HG02981 (cell line): ENCODE measurements around the gene OLFML1.
"Not testable (repeated sequence)": the region's sequence is repeated elsewhere in the genome, so short reads cannot be mapped to it uniquely, and the experiment has no call there.

Experiments
- ATAC-seq: cut with Tn5 transposase; IDR thresholded peaks from one replicate; pipeline ENCODE4 v1.9.1; 2021; ENCODE audit warnings: mild to moderate bottlenecking, moderate library complexity; ENCODE audit not compliant: unreplicated experiment

Gene OLFML1

GRCh38 chr11:7511401-7511800 lies 26.1 kb downstream of the OLFML1 start:
- ATAC-seq = no peak

DNA sequence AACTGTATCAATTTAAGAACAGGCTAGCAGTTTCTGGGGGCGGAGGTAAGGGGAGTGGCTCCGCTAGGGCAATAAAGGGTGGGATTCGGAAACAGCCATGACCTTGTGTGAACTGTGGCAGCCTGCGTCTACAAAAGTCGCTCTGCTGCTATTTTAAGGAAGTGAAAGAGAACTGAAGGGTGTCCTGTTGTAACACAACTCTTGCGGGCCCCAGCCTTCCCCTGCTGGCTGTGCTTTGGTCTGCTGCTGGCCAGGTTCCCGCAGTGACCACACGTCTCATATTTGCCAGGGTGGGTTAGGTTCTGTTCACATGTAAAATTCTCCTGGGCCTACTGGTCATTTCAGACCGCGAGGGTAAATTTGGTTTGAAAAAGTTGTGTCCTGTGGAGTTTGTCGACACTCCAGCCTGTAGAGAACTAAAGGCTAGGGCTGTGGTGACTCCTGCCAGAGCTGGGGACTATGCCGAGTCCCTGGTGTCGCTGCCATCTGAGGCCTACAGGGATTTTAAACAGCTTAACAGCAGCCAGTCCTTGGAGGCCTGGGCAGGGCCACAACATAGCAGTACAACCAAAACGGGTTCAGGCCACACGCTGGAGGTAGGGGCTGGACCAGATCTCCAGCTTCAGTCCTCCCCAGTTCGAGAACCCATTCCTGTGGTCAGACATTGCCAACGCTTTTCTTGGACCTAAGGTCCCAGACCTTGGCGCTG lies 27.4 kb downstream of the OLFML1 start:
- ATAC-seq = peak; percentile 72

DNA sequence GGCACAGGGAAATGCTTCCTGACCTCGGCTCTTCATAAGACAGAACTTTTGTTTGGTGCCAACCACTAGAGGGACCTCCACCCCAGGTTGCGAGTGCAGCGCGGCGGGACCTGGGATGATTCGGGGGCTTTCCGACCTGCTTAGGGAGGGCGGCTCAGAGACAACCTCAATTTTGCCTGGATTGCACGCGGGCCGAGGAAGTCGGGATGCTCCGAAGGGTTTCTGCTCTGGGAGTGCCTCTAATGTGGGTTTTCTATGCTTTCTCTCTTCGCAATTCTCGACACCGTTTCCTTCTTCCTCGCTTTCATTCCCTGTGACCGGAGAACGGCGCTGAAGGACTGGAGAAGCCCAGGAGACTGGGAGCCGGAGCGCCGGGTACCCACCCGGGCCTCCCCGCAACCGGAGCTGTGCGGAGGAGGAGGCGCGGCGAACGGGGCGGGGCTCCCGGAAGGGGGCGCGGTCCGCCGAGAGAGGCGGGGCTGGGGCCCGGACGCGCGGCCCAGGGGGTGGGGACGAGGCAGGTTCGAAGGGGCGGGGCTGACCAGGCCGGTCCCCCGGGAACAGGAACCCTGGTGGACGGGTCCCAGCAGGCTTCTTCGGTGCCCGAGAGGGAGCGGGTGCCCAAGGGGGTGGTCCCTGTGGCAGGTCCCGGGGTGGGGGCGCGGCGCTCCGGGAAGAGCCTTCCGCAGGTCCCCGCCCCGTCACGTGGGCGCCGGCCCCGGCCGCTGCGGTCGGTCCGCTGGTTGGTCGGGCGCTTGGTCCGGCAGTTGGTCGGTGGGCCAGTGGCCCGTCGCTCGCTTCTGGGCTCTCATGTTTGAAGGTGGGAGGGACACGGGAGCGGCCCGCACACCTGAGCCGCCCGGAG lies 28.2 kb downstream of the OLFML1 start, which contains the start of gene PPFIBP2:
Gene PPFIBP2 (plus strand): TSS at position 766 of the 865 bp plus-strand sequence. CDS start 35,477 bp downstream, outside the sequence.
- ATAC-seq = peak; percentile 67

DNA sequence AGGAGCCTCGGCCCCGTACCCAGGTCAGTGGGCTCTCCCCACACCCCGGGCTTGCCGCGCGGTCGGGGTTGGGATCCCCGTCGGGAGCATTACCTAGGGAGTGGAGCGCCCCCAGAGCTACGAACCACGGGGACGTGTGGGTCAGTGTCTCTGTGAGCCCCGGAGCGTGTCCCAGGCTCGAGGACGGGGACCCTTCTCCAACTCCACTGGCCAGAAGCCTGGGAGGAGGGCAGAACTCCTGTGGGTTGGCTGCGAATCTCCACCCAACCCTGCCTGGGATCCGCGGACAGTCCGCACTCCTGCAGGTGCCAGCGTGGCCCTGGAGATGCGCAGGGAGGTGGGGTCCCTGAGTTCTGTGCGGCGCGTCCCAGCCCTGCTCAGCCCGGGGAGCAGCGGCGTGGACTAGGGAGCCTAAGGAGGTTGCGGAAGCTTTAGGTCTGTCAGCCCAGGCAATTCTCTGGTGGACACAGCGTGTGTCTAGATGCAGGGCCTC lies 28.8 kb downstream of the OLFML1 start:
- peak; percentile 2 for ATAC-seq

- ATAC-seq = no peak
These were observed 30.2 kb downstream of the OLFML1 start for GRCh38 chr11:7515447-7515886.

GRCh38 chr11:7516475-7516874 lies 31.2 kb downstream of the OLFML1 start:
- ATAC-seq = no peak

GRCh38 chr11:7517743-7518142 lies 32.4 kb downstream of the OLFML1 start:
- ATAC-seq = not testable (repeated sequence)

DNA sequence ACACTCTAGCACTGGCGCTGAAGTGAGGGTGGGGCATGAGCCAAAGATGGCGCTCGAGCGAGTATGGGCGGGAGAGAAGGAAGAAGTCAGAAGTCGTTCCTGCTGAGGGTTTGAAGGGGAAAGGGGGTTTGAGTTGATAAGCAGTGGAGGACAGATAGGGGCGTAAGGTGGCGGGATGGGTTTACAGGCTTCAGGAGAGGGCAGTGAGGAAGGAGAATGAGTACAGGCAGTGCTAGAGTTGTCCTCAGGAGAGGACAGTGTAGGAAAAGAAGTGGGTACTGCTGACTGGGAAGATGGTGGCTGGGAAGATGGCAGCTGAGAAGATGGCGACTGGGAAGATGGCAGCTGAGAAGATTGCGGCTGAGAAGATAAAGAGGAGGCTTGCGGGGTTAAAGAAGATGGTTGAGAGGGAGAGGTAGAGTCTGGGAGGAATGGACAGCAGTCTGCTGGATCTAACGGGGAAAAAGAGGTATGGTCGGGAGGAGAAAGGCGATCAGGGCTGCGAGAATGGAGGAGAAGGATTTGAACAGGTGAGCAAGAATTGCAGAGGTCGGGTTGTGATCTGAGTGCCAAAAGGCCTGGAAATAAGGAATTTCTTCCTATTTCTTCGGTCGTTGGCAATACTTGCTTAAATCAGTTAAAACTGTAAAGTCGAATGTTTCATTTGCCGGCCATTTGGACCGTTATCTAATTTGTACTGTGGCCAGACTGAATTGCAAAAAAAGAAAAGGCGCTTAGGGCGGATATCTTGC lies 33.7 kb downstream of the OLFML1 start:
- no peak for ATAC-seq

GRCh38 chr11:7520011-7520942 lies 35.0 kb downstream of the OLFML1 start:
- peak; percentile 34 for ATAC-seq

DNA sequence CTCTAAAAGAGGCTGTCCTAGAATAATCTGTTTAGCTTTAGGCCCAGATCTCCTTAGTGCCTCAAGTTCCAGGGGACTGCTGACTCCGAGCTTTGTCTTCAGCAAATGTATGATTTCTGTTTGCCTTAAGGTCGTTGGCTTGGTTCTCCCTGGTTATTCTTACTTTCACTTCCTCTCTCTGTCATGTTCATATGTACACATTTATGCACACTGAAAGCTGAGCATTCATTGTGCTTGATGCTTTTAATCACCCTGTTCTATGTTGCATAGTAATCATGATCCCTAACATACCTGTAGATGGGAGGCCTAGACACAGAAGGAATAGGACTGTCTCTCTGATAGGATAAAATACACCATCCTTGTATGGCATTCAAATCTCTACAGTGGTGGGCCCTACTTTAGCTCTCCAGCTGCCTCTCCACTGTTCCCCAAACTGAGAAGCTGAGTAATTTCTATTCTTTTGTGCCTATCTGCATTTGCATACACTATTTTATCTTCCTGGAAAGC lies 35.7 kb downstream of the OLFML1 start:
- peak; percentile 83 for ATAC-seq

GRCh38 chr11:7522121-7522520 lies 36.8 kb downstream of the OLFML1 start:
- no peak for ATAC-seq

DNA sequence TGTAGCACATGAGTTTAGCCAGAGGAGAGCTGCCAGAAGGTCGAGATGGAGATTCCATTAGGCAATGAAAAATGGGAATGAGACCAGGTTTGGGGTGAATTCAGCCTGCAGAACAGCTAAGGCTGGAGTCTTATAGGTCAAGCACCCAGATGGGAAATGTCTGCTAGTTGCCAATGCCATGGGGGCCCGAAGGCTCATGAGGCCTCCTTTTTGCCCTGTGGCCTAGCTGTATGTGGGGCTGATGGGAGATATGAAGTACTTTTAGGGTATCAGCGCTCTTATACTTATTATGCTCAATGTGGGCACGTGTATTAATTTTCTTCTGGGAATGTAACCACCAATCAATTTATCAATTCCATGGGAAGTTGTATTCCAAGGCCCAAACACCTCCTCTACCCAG lies 37.2 kb downstream of the OLFML1 start:
- ATAC-seq = no peak

GRCh38 chr11:7523416-7524210 lies 38.3 kb downstream of the OLFML1 start:
- ATAC-seq = no peak

- no peak for ATAC-seq
These were observed 39.3 kb downstream of the OLFML1 start for GRCh38 chr11:7524462-7525235.

GRCh38 chr11:7525424-7525823 lies 40.1 kb downstream of the OLFML1 start:
- no peak for ATAC-seq

DNA sequence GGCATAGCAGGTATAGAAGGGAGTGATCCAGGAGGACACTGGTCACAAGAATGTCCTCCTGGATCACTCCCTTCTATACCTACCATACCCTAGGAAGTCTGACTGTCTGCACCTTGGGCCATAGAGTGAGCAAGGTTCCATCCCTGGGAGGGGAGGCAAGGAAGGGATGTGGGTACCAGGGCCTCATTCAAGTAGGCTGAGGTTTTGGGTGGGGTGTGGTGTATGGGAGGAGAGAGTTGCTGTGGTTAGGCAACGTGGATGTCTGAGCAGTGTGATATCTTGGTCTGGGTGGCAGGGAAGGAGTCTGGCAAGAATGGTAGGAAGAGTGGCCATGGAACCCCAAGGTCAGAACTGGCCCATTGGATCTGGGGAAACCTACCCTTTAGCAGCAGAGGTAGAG lies 41.7 kb downstream of the OLFML1 start:
- ATAC-seq = no peak

- ATAC-seq = no peak
These were observed 43.3 kb downstream of the OLFML1 start for GRCh38 chr11:7528514-7529049.
